HG02981 (cell line): ENCODE measurements around the gene OPCML.

Experiments used
- ATAC-seq: cut with Tn5 transposase; IDR thresholded peaks from one replicate; pipeline ENCODE4 v1.9.1; 2021; ENCODE audit warnings: mild to moderate bottlenecking, moderate library complexity; ENCODE audit not compliant: unreplicated experiment

OPCML gene

GRCh38 chr11:132551016-132551415 is 981.3 kb downstream of the OPCML start:
- ATAC-seq: no peak

- no peak for ATAC-seq
Measured at GRCh38 chr11:132549561-132549960, 982.7 kb downstream of the OPCML start.

- ATAC-seq: no peak
Measured at GRCh38 chr11:132549001-132549400, 983.3 kb downstream of the OPCML start.

GRCh38 chr11:132544007-132544406 is 988.3 kb downstream of the OPCML start:
- ATAC-seq: no peak

- ATAC-seq: no peak
Measured at GRCh38 chr11:132541794-132542193, 990.5 kb downstream of the OPCML start.

- ATAC-seq: no peak
Measured at GRCh38 chr11:132540581-132540980, 991.7 kb downstream of the OPCML start.

GRCh38 chr11:132539590-132540368 is 992.5 kb downstream of the OPCML start:
- ATAC-seq: no peak

GRCh38 chr11:132538642-132539041 is 993.7 kb downstream of the OPCML start:
- no peak for ATAC-seq

- ATAC-seq: no peak
Measured at GRCh38 chr11:132535830-132536229, 996.5 kb downstream of the OPCML start.

GRCh38 chr11:132531921-132532320 is 1000.4 kb downstream of the OPCML start:
- ATAC-seq: no peak

GRCh38 chr11:132528181-132528580 is 1004.1 kb downstream of the OPCML start:
- no peak for ATAC-seq

- no peak for ATAC-seq
Measured at GRCh38 chr11:132523929-132524328, 1008.4 kb downstream of the OPCML start.

- no peak for ATAC-seq
Measured at GRCh38 chr11:132520199-132520598, 1012.1 kb downstream of the OPCML start.

- ATAC-seq: no peak
Measured at GRCh38 chr11:132519241-132519815, 1013.0 kb downstream of the OPCML start.

- ATAC-seq: no peak
Measured at GRCh38 chr11:132504501-132505041, 1027.7 kb downstream of the OPCML start.

GRCh38 chr11:132501356-132501755 is 1030.9 kb downstream of the OPCML start:
- no peak for ATAC-seq

GRCh38 chr11:132499661-132500060 is 1032.6 kb downstream of the OPCML start:
- no peak for ATAC-seq

- no peak for ATAC-seq
Measured at GRCh38 chr11:132496341-132496740, 1036.0 kb downstream of the OPCML start.

- no peak for ATAC-seq
Measured at GRCh38 chr11:132493801-132494200, 1038.5 kb downstream of the OPCML start.

GRCh38 chr11:132490978-132491377 is 1041.3 kb downstream of the OPCML start:
- no peak for ATAC-seq

- no peak for ATAC-seq
Measured at GRCh38 chr11:132486060-132486459, 1046.2 kb downstream of the OPCML start.

GRCh38 chr11:132475026-132475425 is 1057.3 kb downstream of the OPCML start:
- ATAC-seq: no peak
